ENCODE results near the gene RELT.

RELT gene

GRCh38 chr11:73399636-73400035 lies 23.4 kb downstream of the RELT start:
- no peak overlapping the region for H3K27ac ChIP-seq (ENCODE audit: low read depth, low read length, poor library complexity, severe bottlenecking)
- no peaks in the 10 kb centered on the region for H3K9me2 ChIP-seq (ENCODE audit: low read depth, low read length)
- TF ChIP-seq EZH2 (IDR thresholded peaks at IDR 0.05; ENCODE audit: borderline replicate concordance, low read length) (no peak), CTCF (IDR thresholded peaks at IDR 0.05; ENCODE audit: low read length) (no peak)
- no peaks in the 10 kb centered on the region for H3K79me2 ChIP-seq (ENCODE audit: insufficient read depth, low read length)
- no peak overlapping the region for H3K4me2 ChIP-seq (ENCODE audit: low read length)
- H4K20me1 ChIP-seq (ENCODE audit: insufficient read depth, low read length) = no peaks in the 10 kb centered on the region
- no peak overlapping the region for H2AFZ ChIP-seq (ENCODE audit: low read length)
- H3K4me3 ChIP-seq (ENCODE audit: low read depth, low read length, poor library complexity, severe bottlenecking) = no peak overlapping the region
- H3K9me3 ChIP-seq (ENCODE audit: low read length) = no peaks in the 10 kb centered on the region
- no peak overlapping the region for H3K9ac ChIP-seq (ENCODE audit: low read length)
- no peaks in the 10 kb centered on the region for H3K4me1 ChIP-seq (ENCODE audit: insufficient read depth, low read length, severe bottlenecking)
- H3K36me3 ChIP-seq (ENCODE audit: insufficient read depth, low read length) = peaks cover 13% of the 10 kb centered on the region; the same call in 1 of the 2 replicates
- H3K27me3 ChIP-seq (ENCODE audit: insufficient read depth, low read length) = no peaks in the 10 kb centered on the region
- H3F3A ChIP-seq (ENCODE audit: insufficient read depth, low read length) = no peaks in the 10 kb centered on the region

DNA sequence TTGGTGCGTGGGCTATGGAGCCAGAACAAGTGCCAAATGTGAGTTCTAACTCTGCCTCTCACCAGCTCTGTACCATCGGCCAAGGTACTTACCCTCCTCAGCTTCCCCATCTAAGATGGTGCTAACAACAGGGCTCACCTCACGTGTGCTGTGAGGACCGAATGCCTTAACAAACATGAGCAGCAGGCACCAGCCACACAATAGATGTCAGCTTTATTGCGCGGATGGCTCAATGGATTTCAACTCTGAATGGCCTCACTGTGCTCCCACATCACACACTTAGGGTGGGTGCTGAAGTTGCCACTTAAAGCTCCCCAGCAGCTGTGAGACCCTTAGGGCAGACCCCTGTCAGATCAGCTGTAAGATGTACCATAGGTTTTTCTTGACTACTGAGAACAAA lies 24.1 kb downstream of the RELT start:
- no peak for TF ChIP-seq CTCF (IDR thresholded peaks at IDR 0.05; ENCODE audit: low read length)
- no peak for TF ChIP-seq EZH2 (IDR thresholded peaks at IDR 0.05; ENCODE audit: borderline replicate concordance, low read length)
- Histone ChIP-seq H3K9me3 (ENCODE audit: low read length) (no peaks in the 10 kb centered on the region), H2AFZ (ENCODE audit: low read length) (no peak overlapping the region), H3K27me3 (ENCODE audit: insufficient read depth, low read length) (no peaks in the 10 kb centered on the region), H3K4me2 (ENCODE audit: low read length) (no peak overlapping the region), H3K79me2 (ENCODE audit: insufficient read depth, low read length) (no peaks in the 10 kb centered on the region), H4K20me1 (ENCODE audit: insufficient read depth, low read length) (no peaks in the 10 kb centered on the region), H3K4me1 (ENCODE audit: insufficient read depth, low read length, severe bottlenecking) (no peaks in the 10 kb centered on the region), H3K9me2 (ENCODE audit: low read depth, low read length) (no peaks in the 10 kb centered on the region), H3F3A (ENCODE audit: insufficient read depth, low read length) (no peaks in the 10 kb centered on the region), H3K9ac (ENCODE audit: low read length) (no peak overlapping the region), H3K27ac (ENCODE audit: low read depth, low read length, poor library complexity, severe bottlenecking) (no peak overlapping the region), H3K4me3 (ENCODE audit: low read depth, low read length, poor library complexity, severe bottlenecking) (no peak overlapping the region), H3K36me3 (ENCODE audit: insufficient read depth, low read length) (peaks cover 11% of the 10 kb centered on the region; the same call in 1 of the 2 replicates)

- H3F3A ChIP-seq (ENCODE audit: insufficient read depth, low read length) = no peaks in the 10 kb centered on the region
- H3K9me3 ChIP-seq (ENCODE audit: low read length) = no peaks in the 10 kb centered on the region
- no peaks in the 10 kb centered on the region for H3K4me1 ChIP-seq (ENCODE audit: insufficient read depth, low read length, severe bottlenecking)
- no peak for TF ChIP-seq CTCF (IDR thresholded peaks at IDR 0.05; ENCODE audit: low read length)
- TF ChIP-seq EZH2 (IDR thresholded peaks at IDR 0.05; ENCODE audit: borderline replicate concordance, low read length) = no peak
- no peak overlapping the region for H2AFZ ChIP-seq (ENCODE audit: low read length)
- H3K36me3 ChIP-seq (ENCODE audit: insufficient read depth, low read length) = peaks cover 9% of the 10 kb centered on the region; the same call in 1 of the 2 replicates
- no peak overlapping the region for H3K27ac ChIP-seq (ENCODE audit: low read depth, low read length, poor library complexity, severe bottlenecking)
- H3K4me3 ChIP-seq (ENCODE audit: low read depth, low read length, poor library complexity, severe bottlenecking) = no peak overlapping the region
- H4K20me1 ChIP-seq (ENCODE audit: insufficient read depth, low read length) = no peaks in the 10 kb centered on the region
- no peaks in the 10 kb centered on the region for H3K9me2 ChIP-seq (ENCODE audit: low read depth, low read length)
- H3K79me2 ChIP-seq (ENCODE audit: insufficient read depth, low read length) = no peaks in the 10 kb centered on the region
- H3K27me3 ChIP-seq (ENCODE audit: insufficient read depth, low read length) = no peaks in the 10 kb centered on the region
- no peak overlapping the region for H3K4me2 ChIP-seq (ENCODE audit: low read length)
- H3K9ac ChIP-seq (ENCODE audit: low read length) = no peak overlapping the region
Measured at GRCh38 chr11:73401217-73401923, 25.2 kb downstream of the RELT start.
